SU-DHL-6 (cell line): ENCODE results near the gene APC.

Experiments
- CTCF ChIP-seq: fragments of 200-600 bp; sonication (generic); IDR thresholded peaks from one replicate; pipeline ENCODE4 v1.5.1; 2017; ENCODE audit warnings: antibody characterized with exemption, mild to moderate bottlenecking, low read length, moderate library complexity; ENCODE audit not compliant: insufficient read depth, poor library complexity, severe bottlenecking
- EZH2phosphoT487 ChIP-seq: fragments of 200-600 bp; sonication (generic), shearing (Covaris generic); conservative IDR thresholded peaks from 2 replicates; pipeline ENCODE4 v1.6.1; 2018; ENCODE audit warnings: mild to moderate bottlenecking, antibody characterized with exemption, low read length, moderate library complexity, mixed read lengths

GRCh38 chr5:112812549-112812948 lies 74.9 kb downstream of the APC start:
- TF ChIP-seq CTCF (no peak), EZH2phosphoT487 (no peak)
